NOMO-1 (cell line): ENCODE data around the gene B3GNT2.
"Not testable (repeated sequence)": the region's sequence is repeated elsewhere in the genome, so short reads cannot be mapped to it uniquely, and the experiment has no call there.

Source experiments
- DNase-seq, 2 experiments: peaks; one replicate each; lab custom pipeline; 2025; ENCODE audit not compliant: unreplicated experiment in 2 of 2; lab: John Stamatoyannopoulos, UW

B3GNT2 gene

DNA sequence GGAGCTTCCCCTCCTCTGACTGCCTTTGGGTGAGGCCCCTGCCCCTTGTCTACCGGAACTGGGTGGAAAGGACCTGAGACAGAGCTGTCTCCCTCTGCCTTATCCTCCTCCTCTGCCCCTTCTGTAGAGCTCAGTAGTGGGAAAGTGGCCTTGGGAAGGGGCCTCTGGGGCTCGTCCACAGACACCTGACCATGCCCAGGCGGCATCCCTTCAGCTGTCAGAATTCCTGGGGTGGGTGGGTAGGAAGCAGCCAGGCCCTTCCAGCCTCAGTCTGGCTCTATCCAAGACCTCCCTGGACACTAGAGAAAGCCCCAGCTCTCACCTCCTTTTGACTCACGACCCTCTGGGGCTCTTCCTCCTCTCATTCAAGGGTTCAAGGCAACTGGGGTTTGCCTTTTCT is 35.6 kb downstream of the B3GNT2 start:
- DNase-seq = no peak

DNA sequence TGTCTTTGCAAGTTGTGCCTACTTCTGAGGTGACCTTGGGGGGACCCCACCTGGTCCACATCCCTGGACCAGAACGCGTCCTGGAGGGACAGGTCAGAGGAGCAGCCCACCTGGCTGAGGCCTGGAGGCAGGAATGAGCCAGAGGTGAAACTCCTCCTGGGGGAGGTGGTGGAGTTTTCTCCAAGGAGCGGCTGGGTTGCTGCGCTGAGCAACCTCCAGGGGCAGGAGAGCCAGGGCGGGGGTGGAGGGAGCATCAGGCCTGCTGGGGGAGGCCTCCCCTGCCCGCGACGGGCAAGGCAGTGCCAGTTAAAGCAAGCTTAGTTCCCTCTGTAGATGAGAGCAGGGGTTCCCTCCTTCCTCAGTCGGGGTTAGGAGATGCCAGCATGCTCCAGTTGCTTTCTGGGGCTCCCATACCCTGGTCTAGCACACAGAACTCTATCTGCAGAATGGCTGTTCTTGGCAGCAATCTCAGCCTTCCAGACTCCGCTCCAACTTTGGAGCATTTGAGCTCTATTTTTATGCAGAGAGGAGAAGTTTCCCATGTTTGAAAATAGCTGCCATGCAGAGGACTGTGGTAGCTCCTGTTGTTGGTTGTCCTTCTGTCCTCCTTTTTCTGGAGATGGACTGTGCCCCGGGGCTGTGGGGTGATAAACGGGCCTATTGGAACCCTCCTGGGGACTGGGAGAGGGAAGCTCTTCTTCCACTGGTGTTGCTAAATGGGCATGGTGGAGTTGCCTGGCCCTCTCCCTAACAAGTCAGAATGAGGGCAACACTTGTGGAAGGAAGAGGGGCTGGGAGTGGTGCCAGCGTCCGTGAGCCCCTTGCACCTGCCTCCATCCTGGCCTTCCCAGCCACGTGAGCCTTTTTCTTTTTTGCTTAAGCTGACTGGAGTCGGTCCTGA is 39.1 kb downstream of the B3GNT2 start:
- DNase-seq = no peak

DNA sequence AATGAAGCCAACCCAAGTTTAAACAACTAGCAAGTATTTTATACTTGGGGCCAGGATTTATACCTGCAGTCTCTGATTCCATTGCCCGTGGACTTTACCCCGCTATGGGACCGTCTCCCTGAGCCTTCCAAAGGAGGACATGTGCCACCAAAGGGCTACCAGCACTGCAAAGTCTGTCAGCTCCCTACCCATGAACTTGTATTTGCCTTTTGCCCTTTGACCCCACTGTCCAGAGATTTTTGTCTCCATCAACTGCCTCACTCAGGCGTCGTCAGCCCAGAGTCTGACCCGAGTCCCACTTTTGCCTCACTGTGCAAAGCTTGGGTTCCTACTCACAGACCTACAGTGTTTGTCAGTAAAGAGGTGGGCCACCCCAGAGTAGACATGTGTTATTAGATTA is 40.6 kb downstream of the B3GNT2 start:
- no peak for DNase-seq

DNA sequence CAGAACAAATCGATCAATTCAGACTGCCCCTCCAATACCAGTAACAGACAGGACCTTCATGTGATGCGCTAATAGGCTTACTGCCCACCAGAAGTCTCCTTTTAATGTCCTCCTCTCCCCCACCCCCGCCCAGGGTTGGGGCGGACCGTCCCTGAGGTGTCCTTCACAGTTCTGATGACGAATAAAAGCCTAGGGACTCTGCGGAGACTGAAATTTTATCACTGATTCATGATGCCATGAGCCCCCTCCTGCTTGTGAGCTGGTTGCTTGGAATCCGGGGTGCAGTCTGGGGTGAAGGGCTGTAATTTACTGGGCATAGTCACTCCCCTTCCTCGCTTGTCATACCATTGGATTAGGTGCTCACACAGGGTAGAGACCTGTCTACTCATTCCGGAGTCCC is 42.3 kb downstream of the B3GNT2 start:
- DNase-seq = no peak

DNA sequence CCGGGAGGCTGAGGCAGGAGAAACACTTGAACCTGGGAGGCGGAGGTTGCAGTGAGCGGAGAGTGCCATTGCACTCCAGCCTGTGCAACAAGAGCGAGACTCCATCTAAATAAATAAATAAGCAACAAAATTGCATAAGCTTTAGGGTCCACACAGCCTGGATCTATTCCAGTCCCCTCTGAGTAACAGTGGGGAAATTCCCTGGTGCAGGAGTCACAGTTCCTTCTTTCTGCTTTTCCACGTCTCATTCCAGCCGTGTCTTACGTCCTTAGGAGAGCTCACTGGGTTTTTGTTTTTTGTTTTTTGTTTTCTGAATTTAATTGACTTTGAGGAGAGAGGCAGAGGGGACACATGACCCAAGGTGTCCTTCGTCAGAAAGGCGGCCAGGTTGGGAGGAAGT is 44.6 kb downstream of the B3GNT2 start:
- DNase-seq = no peak

DNA sequence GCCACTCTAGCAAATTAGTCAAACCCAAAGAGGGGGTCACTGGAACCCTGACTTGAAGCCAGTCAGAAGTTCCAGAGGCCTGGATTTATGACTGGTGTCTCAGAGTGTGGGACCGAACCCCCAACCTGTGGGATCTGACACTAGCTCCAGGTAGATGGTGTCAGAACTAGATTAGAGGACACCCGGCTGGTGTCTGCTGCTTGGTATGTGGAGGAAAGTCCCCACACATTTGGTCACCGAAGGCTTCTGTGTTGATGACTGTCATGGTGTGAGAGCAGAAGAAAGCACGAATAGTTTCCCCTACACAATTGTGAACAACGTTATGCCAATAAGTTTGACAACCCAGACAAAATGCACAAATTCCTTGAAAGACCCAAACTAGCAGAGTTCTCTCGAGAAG is 48.1 kb downstream of the B3GNT2 start:
- no peak for DNase-seq

DNA sequence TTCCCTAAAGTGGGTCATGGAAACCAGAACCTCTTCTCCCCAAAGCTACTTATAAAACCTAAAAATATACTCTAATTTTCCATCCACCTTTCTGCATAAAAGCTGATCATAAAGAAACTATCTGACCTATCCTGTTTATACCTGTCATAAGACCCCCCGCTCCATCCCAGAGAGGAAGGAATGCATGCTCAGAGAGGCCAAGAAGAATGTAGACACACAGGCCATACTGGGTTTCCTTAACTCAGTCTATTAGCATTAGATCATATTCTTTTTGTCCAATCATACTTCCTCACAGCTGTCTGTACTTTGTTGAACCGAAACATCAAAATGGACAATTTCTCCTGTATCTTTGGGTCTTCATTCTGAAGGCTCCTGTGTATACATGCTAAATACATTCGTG is 52.3 kb downstream of the B3GNT2 start:
- DNase-seq = no peak

DNA sequence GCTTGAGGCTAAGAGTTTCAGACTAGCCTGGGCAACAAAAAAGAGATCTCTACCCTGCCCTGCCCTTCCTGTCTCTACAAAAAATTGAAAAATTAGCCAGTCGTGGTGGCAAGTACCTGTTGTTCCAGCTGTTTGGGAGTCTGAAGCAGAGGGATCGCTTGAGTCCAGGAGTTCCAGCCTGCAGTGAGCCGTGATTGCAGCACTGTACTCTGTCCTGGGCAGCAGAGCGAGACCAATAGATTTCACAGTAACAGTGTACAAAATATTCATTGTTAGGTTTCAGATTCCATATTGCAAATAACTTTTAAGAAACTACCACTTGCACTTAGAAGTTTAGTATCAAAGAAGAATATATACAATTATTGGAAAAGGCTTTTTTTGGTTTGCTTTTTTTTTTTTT is 54.3 kb downstream of the B3GNT2 start:
- no peak for DNase-seq

DNA sequence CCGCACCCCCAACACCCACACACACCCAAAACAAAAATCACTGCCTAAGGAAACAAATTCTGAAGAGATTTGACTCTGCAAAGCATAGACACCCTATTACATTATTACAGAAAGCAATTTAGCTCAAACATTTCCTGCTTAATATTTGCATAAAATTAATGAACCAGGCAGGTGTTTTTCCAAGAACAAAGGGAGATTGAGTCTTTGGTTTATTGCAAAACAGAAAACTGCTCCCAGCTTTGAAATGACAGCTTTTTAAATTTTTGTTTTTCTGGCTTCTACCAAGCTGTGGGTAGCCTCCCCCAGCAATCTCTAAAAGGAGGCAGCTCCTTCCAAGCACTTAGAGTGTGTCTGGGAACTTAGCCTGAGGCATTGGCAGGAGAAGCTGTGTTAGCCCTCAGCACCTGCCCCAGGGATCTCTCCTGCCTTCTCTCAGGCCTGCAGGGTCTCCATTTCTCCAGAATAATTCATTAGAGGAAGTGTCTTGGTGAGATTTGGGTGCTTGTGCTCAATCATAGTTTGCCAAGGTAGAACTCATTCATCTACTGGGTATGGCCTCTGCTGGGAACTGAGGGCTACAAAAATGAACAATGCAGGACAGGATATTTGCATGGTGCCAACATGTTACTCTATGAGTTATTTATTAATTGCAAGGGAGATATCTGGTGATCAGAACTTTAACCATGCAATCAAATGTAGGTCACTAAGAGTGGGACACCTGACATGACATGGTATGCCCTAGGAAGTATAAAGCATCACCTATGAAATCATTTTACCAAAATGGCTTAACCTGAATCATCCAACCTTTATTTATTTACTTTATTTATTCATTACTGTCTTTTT is 58.7 kb downstream of the B3GNT2 start:
- no peak for DNase-seq

DNA sequence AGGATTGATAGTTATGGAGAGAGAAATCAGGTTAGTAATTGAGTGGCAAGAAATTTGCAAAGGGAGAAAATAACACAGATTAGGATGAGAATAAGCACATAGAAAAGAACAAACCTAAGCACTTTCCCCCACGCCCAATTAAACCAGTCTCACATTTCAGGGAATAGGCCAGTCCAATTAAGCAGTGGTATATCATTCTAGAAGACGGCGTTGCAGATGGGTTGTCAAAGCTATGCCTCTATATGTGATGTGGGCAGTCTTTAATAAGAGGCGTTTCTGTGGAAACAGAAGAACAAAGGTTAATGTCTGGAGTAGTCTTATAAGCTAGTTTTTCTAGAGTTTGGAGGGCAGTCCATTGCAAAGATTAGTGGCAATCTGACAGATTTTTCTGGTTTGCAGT is 61.6 kb downstream of the B3GNT2 start:
- DNase-seq = no peak

DNA sequence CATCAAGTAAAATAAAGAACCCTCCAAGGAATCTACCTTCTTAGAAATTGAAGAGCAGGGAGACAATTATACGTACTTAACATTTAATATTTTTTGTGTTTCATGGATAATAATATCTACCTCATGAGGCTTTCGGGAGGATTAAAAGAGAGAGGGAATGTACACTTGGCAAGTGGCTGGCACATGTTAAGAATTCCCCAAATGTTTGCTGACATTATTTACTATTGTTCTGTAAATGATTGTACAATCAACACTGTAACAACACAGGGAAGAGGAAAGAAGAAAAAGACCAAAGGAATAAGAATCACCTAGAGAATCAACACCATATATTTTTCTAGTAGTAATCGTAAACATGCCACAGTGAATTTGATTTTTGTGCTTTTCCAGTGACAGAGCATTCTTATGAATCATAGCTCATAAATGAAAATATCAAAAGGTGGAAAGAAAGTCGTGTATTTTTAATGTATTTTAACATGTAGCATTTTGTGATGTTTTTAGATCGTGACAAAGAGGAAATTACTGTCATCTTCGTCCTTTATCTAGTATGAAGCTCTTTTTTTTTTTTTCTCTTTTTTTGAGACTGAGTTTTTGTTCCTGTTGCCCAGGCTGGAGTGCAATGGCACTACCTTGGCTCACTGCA is 67.3 kb downstream of the B3GNT2 start:
- no peak for DNase-seq

DNA sequence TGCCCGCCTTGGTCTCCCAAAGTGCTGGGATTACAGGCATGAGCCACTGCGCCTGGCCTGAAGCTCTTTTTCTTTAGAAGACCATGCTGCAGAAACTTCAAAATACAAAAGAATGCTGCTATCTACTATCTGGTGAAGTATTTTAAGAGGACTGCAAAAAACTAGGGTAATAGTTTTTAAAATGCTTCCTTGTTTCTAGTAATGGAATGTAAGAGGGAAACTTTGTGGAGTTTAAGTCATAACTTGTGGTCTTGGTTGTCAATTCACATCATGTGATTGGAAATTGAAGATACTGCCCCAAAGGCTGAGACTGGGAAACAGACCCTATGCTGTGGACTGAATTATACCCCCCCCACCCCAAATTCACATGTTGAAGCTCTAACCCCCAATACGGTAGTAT is 68.3 kb downstream of the B3GNT2 start:
- DNase-seq = no peak

DNA sequence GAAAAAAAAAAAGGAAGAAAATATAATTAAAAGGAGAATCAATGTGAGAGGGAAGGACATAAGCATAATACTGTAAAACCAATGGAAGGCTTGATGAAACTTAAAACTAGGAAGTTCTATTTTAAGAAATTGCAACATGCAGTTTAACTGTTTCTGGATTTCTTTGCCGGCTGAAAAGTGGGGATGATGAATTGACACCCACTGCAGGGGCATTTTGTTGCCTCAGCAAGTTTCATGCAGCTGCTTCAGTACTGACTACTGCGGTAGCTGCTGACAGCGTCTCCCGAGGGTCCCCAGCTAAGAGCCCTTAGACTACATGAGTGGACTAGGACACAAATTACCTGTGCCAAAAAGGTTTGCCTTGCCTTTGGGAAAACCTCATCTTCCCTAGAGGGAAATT is 69.2 kb downstream of the B3GNT2 start:
- DNase-seq = peak; percentile 87 to 89

DNA sequence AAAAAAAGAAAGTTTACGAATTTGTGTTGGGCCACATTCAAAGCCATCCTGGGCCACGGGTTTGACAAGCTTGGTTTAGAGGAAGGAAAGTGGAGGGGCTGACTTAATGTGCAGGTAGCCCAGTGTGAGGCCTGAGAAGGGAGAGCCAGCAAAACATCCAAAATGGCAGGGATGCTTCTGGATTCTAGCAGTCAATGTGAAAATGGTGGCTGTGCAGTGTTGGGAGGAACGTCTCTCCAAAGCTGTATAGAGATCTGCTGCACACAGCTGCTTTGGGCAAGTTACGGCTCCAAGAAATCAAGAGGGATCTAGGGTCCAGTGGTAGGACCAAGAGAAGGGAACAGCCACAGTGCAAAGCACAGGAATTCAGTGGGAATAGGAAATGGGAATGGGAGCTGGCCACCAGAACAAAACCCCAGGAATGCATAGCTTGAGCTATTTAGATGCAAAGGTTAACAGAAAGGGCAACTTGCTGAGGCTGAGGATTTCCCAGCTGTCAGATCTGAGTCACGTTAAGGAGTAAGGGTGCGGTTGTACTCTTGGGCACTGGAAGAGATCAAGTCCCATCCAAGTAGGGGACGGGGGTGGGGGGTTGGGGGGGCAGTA is 70.6 kb downstream of the B3GNT2 start:
- DNase-seq = no peak

DNA sequence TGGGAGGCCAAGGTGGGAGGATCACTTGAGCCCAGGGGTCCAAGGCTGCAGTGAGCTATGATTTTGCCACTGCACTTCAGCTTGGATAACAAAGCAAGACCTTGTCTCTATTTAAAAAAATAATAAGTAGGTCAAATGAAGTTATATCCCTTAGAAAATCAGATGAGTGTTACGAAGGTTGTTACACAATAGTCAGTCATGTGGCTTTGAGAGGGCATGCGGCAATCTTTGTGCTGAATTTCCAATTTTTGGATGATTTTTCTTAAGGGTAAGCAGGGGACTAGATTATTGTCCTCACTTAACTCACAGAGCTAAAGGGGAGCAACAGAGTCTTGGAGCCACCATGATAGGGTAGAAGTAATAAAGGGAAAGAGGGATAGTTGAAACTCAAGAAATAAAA is 71.8 kb downstream of the B3GNT2 start:
- no peak for DNase-seq

DNA sequence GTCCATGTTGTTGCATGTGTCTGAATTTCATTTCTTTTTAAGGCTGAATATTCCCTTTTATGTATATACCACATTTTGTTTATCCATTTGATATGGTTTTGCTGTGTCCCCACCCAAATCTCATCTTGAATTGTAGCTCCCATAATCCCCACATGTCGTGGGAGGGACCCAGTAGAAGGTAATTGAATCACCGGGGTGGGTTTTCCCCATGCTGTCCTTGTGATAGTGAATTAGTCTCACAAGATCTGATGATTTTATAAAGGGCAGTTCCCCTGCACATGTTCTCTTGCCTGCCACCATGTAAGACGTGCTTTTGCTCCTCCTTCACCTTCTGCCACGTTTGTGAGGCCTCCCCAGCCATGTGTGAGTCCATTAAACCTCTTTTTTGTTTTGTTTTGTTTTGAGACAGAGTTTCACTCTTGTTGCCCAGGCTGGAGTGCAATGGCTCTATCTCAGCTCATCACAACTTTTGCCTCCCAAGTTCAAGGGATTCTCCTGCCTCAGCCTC is 72.8 kb downstream of the B3GNT2 start:
- not testable (repeated sequence) for DNase-seq

DNA sequence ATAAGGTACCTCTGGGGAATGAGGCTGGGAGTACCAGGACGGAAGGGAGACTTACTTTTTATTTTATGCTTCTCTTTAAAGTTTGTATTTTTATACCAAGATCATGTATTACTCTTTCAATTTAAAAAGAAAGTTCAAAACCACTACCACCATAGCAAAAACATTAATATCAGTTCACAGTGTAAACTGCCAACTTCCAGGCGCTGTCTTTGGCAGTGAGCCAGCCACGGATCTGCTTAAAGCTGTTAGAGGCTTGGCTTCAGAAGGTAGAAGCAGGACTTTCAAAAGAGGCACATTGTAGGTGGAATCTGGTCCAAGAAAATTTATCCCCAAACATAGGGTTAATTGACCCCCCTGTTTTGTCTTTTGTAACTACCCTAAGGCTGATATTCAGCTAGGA is 74.8 kb downstream of the B3GNT2 start:
- DNase-seq = no peak
